ENCODE measurements around the gene PPP1R36. TPM values are rescaled to one million over a fixed set of nuclear protein-coding genes. Genes with fewer than 3 reads are reported as not detected.
"Not testable (repeated sequence)": the region's sequence is repeated elsewhere in the genome, so short reads cannot be mapped to it uniquely, and the experiment has no call there.

Gene PPP1R36
- total and polyA plus RNA-seq, 3 donors from 2014 or later: 22.4 to 108 (median 38.5) TPM

DNA sequence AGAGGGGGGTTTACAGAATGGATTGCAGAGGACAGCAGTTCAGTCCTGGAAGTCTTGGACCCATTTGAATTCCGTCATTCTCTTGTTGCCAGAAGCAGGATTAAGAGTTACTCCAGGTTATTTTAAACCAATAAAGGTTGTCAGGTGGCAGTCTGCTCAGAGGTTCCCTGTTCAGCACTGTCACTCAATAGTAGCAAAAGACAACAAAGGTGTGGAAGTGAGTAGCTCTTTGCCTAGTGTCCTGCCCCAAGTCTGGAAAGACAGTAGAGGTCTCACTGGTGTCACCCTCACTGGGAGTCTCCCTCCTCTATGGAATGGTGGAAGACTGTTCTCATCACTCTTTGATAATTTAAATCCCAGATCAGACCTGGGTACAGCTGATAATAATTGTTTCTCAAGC, 81.0 kb downstream of the PPP1R36 start:
- DNase-seq: no peak
- Histone ChIP-seq H3K27me3 (no peaks in the 10 kb centered on the region), H3K36me3 (ENCODE audit: low read depth, missing control alignments) (no peaks in the 10 kb centered on the region), H3K4me1 (peaks cover 5% of the 10 kb centered on the region), H3K27ac (no peak overlapping the region), H3K4me3 (no peak overlapping the region), H3K9me3 (no peaks in the 10 kb centered on the region)
- 95 to 100% methylated on average over 1 of the region's 1 CpG for WGBS, 2 donors
- intact Hi-C loops (cut with DNase I; ENCODE audit: low total_unique reads): loop anchor here (10.0 kb wide), 1 partner anchor 86 kb away; the partner anchor contains the start of genes HSPA2 and PPP1R36
- TF ChIP-seq, protein P1, sequence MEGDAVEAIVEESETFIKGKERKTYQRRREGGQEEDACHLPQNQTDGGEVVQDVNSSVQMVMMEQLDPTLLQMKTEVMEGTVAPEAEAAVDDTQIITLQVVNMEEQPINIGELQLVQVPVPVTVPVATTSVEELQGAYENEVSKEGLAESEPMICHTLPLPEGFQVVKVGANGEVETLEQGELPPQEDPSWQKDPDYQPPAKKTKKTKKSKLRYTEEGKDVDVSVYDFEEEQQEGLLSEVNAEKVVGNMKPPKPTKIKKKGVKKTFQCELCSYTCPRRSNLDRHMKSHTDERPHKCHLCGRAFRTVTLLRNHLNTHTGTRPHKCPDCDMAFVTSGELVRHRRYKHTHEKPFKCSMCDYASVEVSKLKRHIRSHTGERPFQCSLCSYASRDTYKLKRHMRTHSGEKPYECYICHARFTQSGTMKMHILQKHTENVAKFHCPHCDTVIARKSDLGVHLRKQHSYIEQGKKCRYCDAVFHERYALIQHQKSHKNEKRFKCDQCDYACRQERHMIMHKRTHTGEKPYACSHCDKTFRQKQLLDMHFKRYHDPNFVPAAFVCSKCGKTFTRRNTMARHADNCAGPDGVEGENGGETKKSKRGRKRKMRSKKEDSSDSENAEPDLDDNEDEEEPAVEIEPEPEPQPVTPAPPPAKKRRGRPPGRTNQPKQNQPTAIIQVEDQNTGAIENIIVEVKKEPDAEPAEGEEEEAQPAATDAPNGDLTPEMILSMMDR (IDR thresholded peaks at IDR 0.05): no peak
- no peak for TF ChIP-seq POLR2A (IDR thresholded peaks at IDR 0.05)

DNA sequence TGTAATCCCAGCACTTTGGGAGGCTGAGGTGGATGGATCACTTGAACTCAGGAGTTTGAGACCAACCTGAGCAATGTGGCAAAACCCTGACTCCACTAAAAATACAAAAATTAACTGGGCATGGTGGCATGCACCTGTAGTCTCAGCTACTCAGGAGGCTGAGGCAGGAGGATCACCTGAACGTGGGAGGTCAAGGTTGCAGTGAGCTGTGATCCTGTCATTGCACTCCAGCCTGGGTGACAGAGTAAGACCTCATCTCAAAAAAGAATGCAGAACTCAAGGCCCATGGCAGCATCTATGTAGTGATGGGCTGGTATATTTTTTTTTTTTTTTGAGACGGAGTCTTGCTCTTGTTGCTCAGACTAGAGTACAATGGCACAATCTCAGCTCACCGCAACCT, 81.5 kb downstream of the PPP1R36 start:
- H3K27me3 ChIP-seq; H3K4me1 ChIP-seq; H3K36me3 ChIP-seq (ENCODE audit: low read depth, missing control alignments); H3K4me3 ChIP-seq; DNase-seq; H3K27ac ChIP-seq; H3K9me3 ChIP-seq: not testable (repeated sequence)
- intact Hi-C loops (cut with DNase I; ENCODE audit: low total_unique reads): loop anchor here (10.0 kb wide), 1 partner anchor 86 kb away; the partner anchor contains the start of genes HSPA2 and PPP1R36
- 93 to 94% methylated on average over 3 of the region's 3 CpGs for WGBS, 2 donors

DNA sequence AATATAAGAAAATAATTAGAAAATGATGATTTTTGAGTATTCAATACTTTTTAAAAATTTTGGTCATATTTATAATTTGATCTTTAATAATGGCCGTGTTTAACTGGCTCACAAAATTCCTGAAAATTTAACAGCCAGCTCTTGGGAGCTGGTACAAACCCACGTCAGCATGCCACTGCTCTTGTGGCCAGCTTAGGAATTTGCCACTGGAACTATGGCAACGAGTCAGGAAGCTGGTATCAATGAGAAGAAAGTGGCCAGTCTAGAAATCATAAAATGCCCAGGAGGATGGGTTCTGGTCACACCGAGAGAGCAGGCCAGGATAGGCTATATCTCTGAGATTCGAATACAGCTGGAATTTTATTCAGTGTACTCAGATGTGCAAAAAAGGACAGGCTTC, 82.3 kb downstream of the PPP1R36 start:
- Histone ChIP-seq H3K36me3 (ENCODE audit: low read depth, missing control alignments) (no peaks in the 10 kb centered on the region), H3K27me3 (no peaks in the 10 kb centered on the region), H3K27ac (no peak overlapping the region), H3K9me3 (no peaks in the 10 kb centered on the region), H3K4me1 (peaks cover 5% of the 10 kb centered on the region), H3K4me3 (no peak overlapping the region)
- intact Hi-C loops (cut with DNase I; ENCODE audit: low total_unique reads): loop anchor here (10.0 kb wide), 1 partner anchor 87 kb away; the partner anchor contains the start of genes HSPA2 and PPP1R36
- TF ChIP-seq, protein P1 (IDR thresholded peaks at IDR 0.05): no peak
- TF ChIP-seq POLR2A (IDR thresholded peaks at IDR 0.05): no peak
- no peak for DNase-seq
- WGBS, 2 donors: 68 to 76% methylated on average over 5 of the region's 5 CpGs

DNA sequence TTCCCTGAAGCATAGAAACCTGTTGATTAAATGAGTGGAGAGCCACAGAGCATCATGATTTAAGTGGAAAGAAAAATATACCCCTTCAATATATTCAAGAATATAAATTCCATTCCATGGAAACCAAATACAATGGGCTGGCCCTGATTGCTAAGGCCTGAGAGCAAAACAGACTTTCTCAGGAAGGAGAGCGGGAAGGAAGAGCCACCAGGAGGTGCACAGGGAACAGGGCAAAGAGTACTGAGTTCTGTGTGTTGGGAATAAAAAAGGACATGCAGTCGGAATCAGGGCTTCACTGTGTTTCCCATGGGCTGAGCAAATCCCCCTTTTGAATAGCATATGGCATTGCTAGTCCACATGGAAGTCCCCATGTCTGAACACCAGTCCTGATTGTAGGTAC, 84.8 kb downstream of the PPP1R36 start:
- no peak for DNase-seq
- Histone ChIP-seq H3K9me3 (no peaks in the 10 kb centered on the region), H3K27ac (no peak overlapping the region), H3K27me3 (no peaks in the 10 kb centered on the region), H3K36me3 (ENCODE audit: low read depth, missing control alignments) (no peaks in the 10 kb centered on the region), H3K4me3 (no peak overlapping the region), H3K4me1 (peaks cover 5% of the 10 kb centered on the region)
- TF ChIP-seq, protein P1 (IDR thresholded peaks at IDR 0.05): no peak
- TF ChIP-seq POLR2A (IDR thresholded peaks at IDR 0.05): no peak
- 62 to 66% methylated on average over 2 of the region's 2 CpGs for WGBS, 2 donors
- intact Hi-C loops (cut with DNase I; ENCODE audit: low total_unique reads): loop anchor here (10.0 kb wide), 1 partner anchor 90 kb away; the partner anchor contains the start of genes HSPA2 and PPP1R36

DNA sequence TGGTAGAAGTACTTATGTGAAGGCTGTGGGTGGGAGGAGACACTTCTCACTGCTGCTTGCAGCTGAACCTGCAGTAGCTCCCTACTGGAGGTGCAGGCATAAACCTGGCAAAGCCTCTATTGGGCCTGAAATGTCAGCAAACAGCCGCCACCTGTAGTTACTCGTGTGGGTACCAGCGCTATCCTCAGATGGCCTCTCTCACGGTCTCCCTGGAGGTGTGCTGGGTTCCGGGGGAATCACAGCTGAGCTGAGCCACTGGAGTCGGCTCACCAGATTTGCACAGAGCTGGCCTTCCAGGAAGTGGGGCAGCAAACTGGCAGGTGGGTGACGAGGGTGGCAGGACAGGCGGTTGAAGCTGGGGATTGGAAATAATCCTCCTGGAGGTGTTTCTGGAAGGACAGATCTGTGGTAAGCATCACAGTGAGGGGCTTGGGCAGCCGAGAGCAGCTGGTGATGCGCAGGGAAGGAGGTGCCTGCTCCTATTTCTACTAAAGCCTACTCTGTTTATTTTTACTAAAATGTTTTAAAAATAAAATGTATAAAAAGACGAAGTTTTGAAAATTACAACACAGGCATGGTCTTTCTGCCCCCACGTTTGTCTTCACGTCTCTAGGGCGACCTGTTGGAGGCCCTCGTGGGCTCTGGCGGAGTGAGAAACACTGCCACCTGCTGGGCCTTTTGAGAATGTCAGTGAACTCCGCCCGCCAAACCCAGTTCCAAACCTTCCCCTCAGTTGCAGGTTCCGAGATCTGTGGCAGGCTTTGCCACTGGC, 86.6 kb downstream of the PPP1R36 start:
- H3K27me3 ChIP-seq: no peaks in the 10 kb centered on the region
- no peaks in the 10 kb centered on the region for H3K36me3 ChIP-seq (ENCODE audit: low read depth, missing control alignments)
- no peak overlapping the region for H3K27ac ChIP-seq
- intact Hi-C loops (cut with DNase I; ENCODE audit: low total_unique reads): loop anchor here (10.0 kb wide), 1 partner anchor 92 kb away; the partner anchor contains the start of genes HSPA2 and PPP1R36
- no peaks in the 10 kb centered on the region for H3K9me3 ChIP-seq
- 32 to 39% methylated on average over 19 of the region's 19 CpGs for WGBS, 2 donors
- H3K4me3 ChIP-seq: peak overlapping the region in 1 of 2 donors; percentile 26
- DNase-seq: peak; percentile 78
- TF ChIP-seq POLR2A (IDR thresholded peaks at IDR 0.05): no peak
- TF ChIP-seq, protein P1 (IDR thresholded peaks at IDR 0.05): peak; percentile 79 to 92 (median 79)
- H3K4me1 ChIP-seq: peaks cover 5% of the 10 kb centered on the region
